H9 (cell line): ENCODE measurements around the gene ZER1. TPM values are rescaled to one million over a fixed set of nuclear protein-coding genes. Genes with fewer than 3 reads are reported as not detected.

ENCODE experiments used
- DNase-seq: peaks from one replicate; pipeline ENCODE4 v3.0.0-alpha.2; 2017
- H2AFZ ChIP-seq: one replicate; pipeline ENCODE4 v1.6.1; 2013; ENCODE audit warnings: mild to moderate bottlenecking, low read length, control low read depth, moderate library complexity
- H2AK5ac ChIP-seq: 2 replicates; pipeline ENCODE4 v1.6.1; 2013; ENCODE audit warnings: low read length, control low read depth, mixed read lengths; ENCODE audit not compliant: insufficient read length
- H2BK120ac ChIP-seq: one replicate; pipeline ENCODE4 v1.6.1; 2013; ENCODE audit warnings: low read depth, mild to moderate bottlenecking, low read length, control low read depth, inconsistent platforms; ENCODE audit not compliant: poor library complexity, severe bottlenecking
- H2BK12ac ChIP-seq: 2 replicates; pipeline ENCODE4 v1.6.1; 2013; ENCODE audit warnings: low read length, control low read depth, mixed read lengths, low read depth; ENCODE audit not compliant: insufficient read length
- H2BK15ac ChIP-seq: 2 replicates; pipeline ENCODE4 v1.6.1; 2013; ENCODE audit warnings: low read depth, low read length, control low read depth
- H2BK20ac ChIP-seq: one replicate; pipeline ENCODE4 v1.6.1; 2013; ENCODE audit warnings: low read depth, mild to moderate bottlenecking, low read length, control low read depth, inconsistent platforms; ENCODE audit not compliant: poor library complexity, severe bottlenecking
- H2BK5ac ChIP-seq: 2 replicates; pipeline ENCODE4 v1.6.1; 2013; ENCODE audit warnings: low read length, control low read depth, mixed read lengths; ENCODE audit not compliant: insufficient read length
- H3K14ac ChIP-seq: 2 replicates; pipeline ENCODE4 v1.6.1; 2013; ENCODE audit warnings: low read length, control low read depth; ENCODE audit not compliant: insufficient read depth
- H3K18ac ChIP-seq: 2 replicates; pipeline ENCODE4 v1.6.1; 2013; ENCODE audit warnings: low read depth, mild to moderate bottlenecking, mixed read lengths, low read length, control low read depth; ENCODE audit not compliant: insufficient read length
- H3K23ac ChIP-seq: 2 replicates; pipeline ENCODE4 v1.6.1; 2013; ENCODE audit warnings: low read length, control low read depth, mixed read lengths, low read depth; ENCODE audit not compliant: insufficient read length
- H3K23me2 ChIP-seq: 2 replicates; pipeline ENCODE4 v1.6.1; 2013; ENCODE audit warnings: low read depth, mild to moderate bottlenecking, mixed read lengths, low read length, control low read depth; ENCODE audit not compliant: insufficient read length, poor library complexity, severe bottlenecking
- H3K27ac ChIP-seq: 2 replicates; pipeline ENCODE4 v1.5.1; 2013; ENCODE audit warnings: low read length, control low read depth, mixed read lengths, low read depth; ENCODE audit not compliant: insufficient read length
- H3K27me3 ChIP-seq: 2 replicates; pipeline ENCODE4 v1.6.1; 2013; ENCODE audit warnings: low read length, control low read depth, inconsistent platforms; ENCODE audit not compliant: insufficient read depth
- H3K4ac ChIP-seq: 2 replicates; pipeline ENCODE4 v1.6.1; 2013; ENCODE audit warnings: low read depth, mild to moderate bottlenecking, control low read depth, inconsistent platforms, low read length, moderate library complexity
- H3K4me1 ChIP-seq: 2 replicates; pipeline ENCODE4 v1.6.1; 2013; ENCODE audit warnings: low read length, control low read depth, inconsistent platforms; ENCODE audit not compliant: insufficient read depth
- H3K4me2 ChIP-seq: 2 replicates; pipeline ENCODE4 v1.6.1; 2013; ENCODE audit warnings: low read length, control low read depth, mixed read lengths; ENCODE audit not compliant: insufficient read length, insufficient read depth
- H3K56ac ChIP-seq: 2 replicates; pipeline ENCODE4 v1.6.1; 2013; ENCODE audit warnings: low read depth, mild to moderate bottlenecking, mixed read lengths, low read length, control low read depth; ENCODE audit not compliant: insufficient read length
- H3K79me1 ChIP-seq: 2 replicates; pipeline ENCODE4 v1.6.1; 2013; ENCODE audit warnings: low read depth, mild to moderate bottlenecking, moderate library complexity, low read length, control low read depth, inconsistent platforms; ENCODE audit not compliant: insufficient read depth, poor library complexity, severe bottlenecking
- H3K79me2 ChIP-seq: 2 replicates; pipeline ENCODE4 v1.6.1; 2013; ENCODE audit warnings: low read length, control low read depth, inconsistent platforms; ENCODE audit not compliant: insufficient read depth
- H3K9ac ChIP-seq: 2 replicates; pipeline ENCODE4 v1.6.1; 2013; ENCODE audit warnings: low read length, control low read depth, mixed read lengths; ENCODE audit not compliant: insufficient read length; ENCODE audit errors: extremely low read depth
- H3K9me3 ChIP-seq: one replicate; pipeline ENCODE4 v1.6.1; 2013; ENCODE audit warnings: low read depth, low read length, inconsistent platforms; ENCODE audit not compliant: control insufficient read depth
- H3T11ph ChIP-seq: one replicate; pipeline ENCODE4 v1.6.1; 2013; ENCODE audit warnings: mild to moderate bottlenecking, low read length, control low read depth, inconsistent platforms
- H4K20me1 ChIP-seq: one replicate; pipeline ENCODE4 v1.6.1; 2013; ENCODE audit not compliant: control insufficient read depth, insufficient read length, insufficient read depth
- H4K5ac ChIP-seq: 2 replicates; pipeline ENCODE4 v1.6.1; 2013; ENCODE audit warnings: low read depth, mild to moderate bottlenecking, mixed read lengths, low read length, control low read depth; ENCODE audit not compliant: insufficient read length
- H4K8ac ChIP-seq: replicated peaks from 2 replicates; pipeline ENCODE4 v1.6.1; 2013; ENCODE audit warnings: low read length, control low read depth, mixed read lengths, low read depth; ENCODE audit not compliant: insufficient read length
- H4K91ac ChIP-seq: 2 replicates; pipeline ENCODE4 v1.6.1; 2013; ENCODE audit warnings: low read depth, mild to moderate bottlenecking, moderate library complexity, mixed read lengths, low read length, control low read depth; ENCODE audit not compliant: insufficient read length
- H3K27ac Mint-ChIP-seq, 3 experiments: 2 replicates in 2 of 3; 3 replicates in 1 of 3; pipeline ENCODE4 v1.8.0; 2020 to 2021; ENCODE audit warnings: mixed read lengths in 3 of 3, mild to moderate bottlenecking in 1 of 3, moderate library complexity in 1 of 3
- H3K27me3 Mint-ChIP-seq: 2 replicates; pipeline ENCODE4 v1.8.0; 2021; ENCODE audit warnings: low read depth, mild to moderate bottlenecking, moderate library complexity, mixed read lengths
- H3K36me3 Mint-ChIP-seq, 3 experiments: 2 replicates in 2 of 3; 3 replicates in 1 of 3; pipeline ENCODE4 v1.8.0; 2020 to 2021; ENCODE audit warnings: low read depth in 3 of 3, mixed read lengths in 3 of 3; ENCODE audit not compliant: insufficient read depth in 1 of 3
- H3K4me1 Mint-ChIP-seq, 2 experiments: 2 replicates each; pipeline ENCODE4 v1.8.0; 2020; ENCODE audit warnings: mixed read lengths in 2 of 2
- H3K4me3 Mint-ChIP-seq, 2 experiments: 2 replicates in 1 of 2; 3 replicates in 1 of 2; pipeline ENCODE4 v1.8.0; 2020 to 2021; ENCODE audit warnings: mild to moderate bottlenecking in 2 of 2, mixed read lengths in 2 of 2, moderate library complexity in 1 of 2
- H3K9me3 Mint-ChIP-seq, 2 experiments: 2 replicates in 1 of 2; 3 replicates in 1 of 2; pipeline ENCODE4 v1.8.0; 2020; ENCODE audit warnings: mild to moderate bottlenecking in 2 of 2, mixed read lengths in 2 of 2, moderate library complexity in 1 of 2
- WGBS: extraction: QIAGEN DNeasy Blood & Tissue Kit; methylation state at CpG from one replicate; pipeline ENCODE4 v1.1.7; 2013; ENCODE audit warnings: missing lambda C conversion rate, low lambda C conversion rate, mixed read lengths; ENCODE audit not compliant: insufficient read length; ENCODE audit errors: extremely low coverage; 5-methylcytosine and 5-hydroxymethylcytosine counted together
- total RNA-seq: library from RNA; stranded (reverse); gene quantifications from 2 replicates; pipeline ENCODE4 v1.2.1, GENCODE V29; 2021
- TF ChIP-seq, protein P1 (sequence below): fragments of 200-600 bp; sonication (generic); conservative IDR thresholded peaks from 3 replicates; pipeline ENCODE4 v1.8.0; 2021; ENCODE audit warnings: antibody characterized with exemption, mild to moderate bottlenecking

ZER1 gene
- total RNA-seq, 1 experiment from 2014 or later, result 24.2 TPM

DNA sequence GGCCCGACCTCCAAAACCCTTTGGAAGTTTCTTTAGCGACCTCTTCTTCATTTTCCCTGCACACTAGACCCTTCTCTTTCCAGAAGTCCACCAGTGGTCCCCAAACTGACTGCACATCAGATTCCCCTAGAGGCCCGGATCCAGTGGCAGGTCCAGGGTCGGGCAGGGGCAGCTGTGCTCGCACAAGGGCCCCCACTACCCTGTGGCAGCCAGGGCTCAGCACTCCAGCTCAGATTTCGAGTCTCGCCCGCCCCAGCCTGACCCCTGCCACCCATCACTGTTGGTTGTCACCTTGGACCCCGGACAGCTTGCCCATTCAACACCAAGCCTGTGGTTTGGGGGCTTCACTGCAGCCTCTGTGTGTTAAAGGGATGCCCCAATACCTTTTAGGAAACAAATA, 40.0 kb downstream of the ZER1 start:
- H3K56ac ChIP-seq, result no peak overlapping the region
- no peaks in the 10 kb centered on the region for H3K79me1 ChIP-seq
- H3K9me3 ChIP-seq, result no peaks in the 10 kb centered on the region
- H2BK5ac ChIP-seq, result no peak overlapping the region
- no peak overlapping the region for H3T11ph ChIP-seq
- TF ChIP-seq, protein P1, sequence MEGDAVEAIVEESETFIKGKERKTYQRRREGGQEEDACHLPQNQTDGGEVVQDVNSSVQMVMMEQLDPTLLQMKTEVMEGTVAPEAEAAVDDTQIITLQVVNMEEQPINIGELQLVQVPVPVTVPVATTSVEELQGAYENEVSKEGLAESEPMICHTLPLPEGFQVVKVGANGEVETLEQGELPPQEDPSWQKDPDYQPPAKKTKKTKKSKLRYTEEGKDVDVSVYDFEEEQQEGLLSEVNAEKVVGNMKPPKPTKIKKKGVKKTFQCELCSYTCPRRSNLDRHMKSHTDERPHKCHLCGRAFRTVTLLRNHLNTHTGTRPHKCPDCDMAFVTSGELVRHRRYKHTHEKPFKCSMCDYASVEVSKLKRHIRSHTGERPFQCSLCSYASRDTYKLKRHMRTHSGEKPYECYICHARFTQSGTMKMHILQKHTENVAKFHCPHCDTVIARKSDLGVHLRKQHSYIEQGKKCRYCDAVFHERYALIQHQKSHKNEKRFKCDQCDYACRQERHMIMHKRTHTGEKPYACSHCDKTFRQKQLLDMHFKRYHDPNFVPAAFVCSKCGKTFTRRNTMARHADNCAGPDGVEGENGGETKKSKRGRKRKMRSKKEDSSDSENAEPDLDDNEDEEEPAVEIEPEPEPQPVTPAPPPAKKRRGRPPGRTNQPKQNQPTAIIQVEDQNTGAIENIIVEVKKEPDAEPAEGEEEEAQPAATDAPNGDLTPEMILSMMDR, result no peak
- no peak overlapping the region for H3K14ac ChIP-seq
- H3K4ac ChIP-seq, result no peak overlapping the region
- H2AK5ac ChIP-seq, result no peak overlapping the region
- no peak overlapping the region for H4K8ac ChIP-seq
- H3K18ac ChIP-seq, result no peak overlapping the region
- H3K27ac Mint-ChIP-seq, result no peak overlapping the region
- H3K23me2 ChIP-seq, result no peaks in the 10 kb centered on the region
- H3K9ac ChIP-seq, result no peak overlapping the region
- H3K79me2 ChIP-seq, result no peaks in the 10 kb centered on the region
- no peak overlapping the region for H3K27ac ChIP-seq
- H3K27me3 Mint-ChIP-seq, result no peaks in the 10 kb centered on the region; the same call in none of the 2 replicates
- no peak overlapping the region for H2BK20ac ChIP-seq
- H3K23ac ChIP-seq, result no peak overlapping the region
- no peak overlapping the region for H2AFZ ChIP-seq
- no peaks in the 10 kb centered on the region for H3K4me1 ChIP-seq
- no peaks in the 10 kb centered on the region for H4K20me1 ChIP-seq
- no CpG with 5 or more reads among the region's 9 CpGs for WGBS
- H3K9me3 Mint-ChIP-seq, result no peaks in the 10 kb centered on the region
- no peak for DNase-seq
- H2BK15ac ChIP-seq, result no peak overlapping the region
- H4K91ac ChIP-seq, result no peak overlapping the region
- no peak overlapping the region for H3K4me3 Mint-ChIP-seq
- no peak overlapping the region for H2BK12ac ChIP-seq
- H2BK120ac ChIP-seq, result no peak overlapping the region
- no peak overlapping the region for H3K4me2 ChIP-seq
- H3K27me3 ChIP-seq, result no peaks in the 10 kb centered on the region
- H3K36me3 Mint-ChIP-seq, result peaks cover 0 to 20% (median 8%) of the 10 kb centered on the region in 3 experiments; a peak in 2 of 7 replicates
- no peak overlapping the region for H4K5ac ChIP-seq
- peaks cover 6 to 11% of the 10 kb centered on the region in 2 experiments for H3K4me1 Mint-ChIP-seq
